ENCODE results near the gene CEBPE.

The CEBPE gene

GRCh38 chr14:23118506-23119362 is at the start of gene CEBPE:
Gene CEBPE, minus strand, starts transcription at chr14:23119255. Its CDS starts 164 bp downstream, at chr14:23119091.
- Mint-ChIP-seq H3K4me3 (peak within 1 kb of the TSS; percentile 1), H3K9me3 (no peaks in the 10 kb centered on the region), H3K36me3 (no peaks in the 10 kb centered on the region), H3K27me3 (peaks cover 14% of the 10 kb centered on the region), H3K27ac (peak within 1 kb of the TSS; percentile 83), H3K4me1 (peaks cover 42% of the 10 kb centered on the region)
- ATAC-seq: no peak

GRCh38 chr14:23168246-23168645 is 49.2 kb upstream of the CEBPE start:
- Mint-ChIP-seq H3K9me3 (no peaks in the 10 kb centered on the region), H3K4me1 (peaks cover 5% of the 10 kb centered on the region), H3K36me3 (no peaks in the 10 kb centered on the region), H3K4me3 (no peak overlapping the region), H3K27ac (no peak overlapping the region), H3K27me3 (no peaks in the 10 kb centered on the region)
- ATAC-seq: no peak

GRCh38 chr14:23167116-23167847 is 48.2 kb upstream of the CEBPE start:
- no peak for ATAC-seq
- no peaks in the 10 kb centered on the region for H3K36me3 Mint-ChIP-seq
- H3K4me1 Mint-ChIP-seq: no peaks in the 10 kb centered on the region
- no peaks in the 10 kb centered on the region for H3K9me3 Mint-ChIP-seq
- H3K4me3 Mint-ChIP-seq: no peak overlapping the region
- no peaks in the 10 kb centered on the region for H3K27me3 Mint-ChIP-seq
- H3K27ac Mint-ChIP-seq: no peak overlapping the region

GRCh38 chr14:23164949-23165348 is 45.9 kb upstream of the CEBPE start:
- H3K4me3 Mint-ChIP-seq: no peak overlapping the region
- H3K9me3 Mint-ChIP-seq: no peaks in the 10 kb centered on the region
- no peak for ATAC-seq
- no peak overlapping the region for H3K27ac Mint-ChIP-seq
- H3K36me3 Mint-ChIP-seq: no peaks in the 10 kb centered on the region
- no peaks in the 10 kb centered on the region for H3K27me3 Mint-ChIP-seq
- H3K4me1 Mint-ChIP-seq: no peaks in the 10 kb centered on the region

- no peak overlapping the region for H3K4me3 Mint-ChIP-seq
- no peak overlapping the region for H3K27ac Mint-ChIP-seq
- no peaks in the 10 kb centered on the region for H3K36me3 Mint-ChIP-seq
- ATAC-seq: no peak
- H3K27me3 Mint-ChIP-seq: no peaks in the 10 kb centered on the region
- no peaks in the 10 kb centered on the region for H3K9me3 Mint-ChIP-seq
- no peaks in the 10 kb centered on the region for H3K4me1 Mint-ChIP-seq
Observed at GRCh38 chr14:23164250-23164649, 45.2 kb upstream of the CEBPE start.

GRCh38 chr14:23163830-23164229 is 44.8 kb upstream of the CEBPE start:
- Mint-ChIP-seq H3K27ac (no peak overlapping the region), H3K4me3 (no peak overlapping the region), H3K27me3 (no peaks in the 10 kb centered on the region), H3K4me1 (no peaks in the 10 kb centered on the region), H3K36me3 (no peaks in the 10 kb centered on the region), H3K9me3 (no peaks in the 10 kb centered on the region)
- no peak for ATAC-seq

GRCh38 chr14:23162800-23163199 is 43.7 kb upstream of the CEBPE start:
- H3K36me3 Mint-ChIP-seq: no peaks in the 10 kb centered on the region
- no peak overlapping the region for H3K4me3 Mint-ChIP-seq

GRCh38 chr14:23162005-23162404 is 43.0 kb upstream of the CEBPE start:
- H3K4me3 Mint-ChIP-seq: no peak overlapping the region
- no peak for ATAC-seq
- H3K36me3 Mint-ChIP-seq: no peaks in the 10 kb centered on the region
- H3K4me1 Mint-ChIP-seq: no peaks in the 10 kb centered on the region
- no peaks in the 10 kb centered on the region for H3K27me3 Mint-ChIP-seq
- no peaks in the 10 kb centered on the region for H3K9me3 Mint-ChIP-seq
- H3K27ac Mint-ChIP-seq: no peak overlapping the region

More at GRCh38 chr14:23162800-23163199, 43.7 kb upstream of the CEBPE start:
- Mint-ChIP-seq H3K9me3 (no peaks in the 10 kb centered on the region), H3K27me3 (no peaks in the 10 kb centered on the region), H3K27ac (no peak overlapping the region), H3K4me1 (no peaks in the 10 kb centered on the region)
- ATAC-seq: no peak

GRCh38 chr14:23160924-23161522 is 42.0 kb upstream of the CEBPE start:
- no peak overlapping the region for H3K4me3 Mint-ChIP-seq
- no peaks in the 10 kb centered on the region for H3K4me1 Mint-ChIP-seq
- H3K36me3 Mint-ChIP-seq: no peaks in the 10 kb centered on the region
- H3K9me3 Mint-ChIP-seq: no peaks in the 10 kb centered on the region
- no peak overlapping the region for H3K27ac Mint-ChIP-seq
- ATAC-seq: no peak
- H3K27me3 Mint-ChIP-seq: no peaks in the 10 kb centered on the region

GRCh38 chr14:23159532-23159931 is 40.5 kb upstream of the CEBPE start:
- no peaks in the 10 kb centered on the region for H3K9me3 Mint-ChIP-seq
- no peak overlapping the region for H3K27ac Mint-ChIP-seq
- ATAC-seq: no peak
- H3K27me3 Mint-ChIP-seq: no peaks in the 10 kb centered on the region
- no peak overlapping the region for H3K4me3 Mint-ChIP-seq
- no peaks in the 10 kb centered on the region for H3K36me3 Mint-ChIP-seq
- H3K4me1 Mint-ChIP-seq: no peaks in the 10 kb centered on the region

GRCh38 chr14:23158779-23159178 is 39.7 kb upstream of the CEBPE start:
- no peaks in the 10 kb centered on the region for H3K27me3 Mint-ChIP-seq
- H3K4me1 Mint-ChIP-seq: no peaks in the 10 kb centered on the region
- no peaks in the 10 kb centered on the region for H3K9me3 Mint-ChIP-seq
- no peak for ATAC-seq
- H3K4me3 Mint-ChIP-seq: no peak overlapping the region
- H3K27ac Mint-ChIP-seq: no peak overlapping the region
- no peaks in the 10 kb centered on the region for H3K36me3 Mint-ChIP-seq

- no peaks in the 10 kb centered on the region for H3K36me3 Mint-ChIP-seq
- no peak overlapping the region for H3K4me3 Mint-ChIP-seq
- H3K4me1 Mint-ChIP-seq: no peaks in the 10 kb centered on the region
- no peaks in the 10 kb centered on the region for H3K27me3 Mint-ChIP-seq
- H3K9me3 Mint-ChIP-seq: no peaks in the 10 kb centered on the region
- no peak overlapping the region for H3K27ac Mint-ChIP-seq
- no peak for ATAC-seq
Observed at GRCh38 chr14:23154964-23155587, 36.0 kb upstream of the CEBPE start.

GRCh38 chr14:23153851-23154796 is 35.1 kb upstream of the CEBPE start:
- Mint-ChIP-seq H3K4me3 (no peak overlapping the region), H3K36me3 (no peaks in the 10 kb centered on the region), H3K27me3 (no peaks in the 10 kb centered on the region), H3K4me1 (peaks cover 4% of the 10 kb centered on the region), H3K9me3 (no peaks in the 10 kb centered on the region), H3K27ac (no peak overlapping the region)
- no peak for ATAC-seq

GRCh38 chr14:23151342-23151741 is 32.3 kb upstream of the CEBPE start:
- H3K4me1 Mint-ChIP-seq: peaks cover 6% of the 10 kb centered on the region
- H3K27ac Mint-ChIP-seq: no peak overlapping the region
- H3K9me3 Mint-ChIP-seq: peaks cover 3% of the 10 kb centered on the region
- no peaks in the 10 kb centered on the region for H3K36me3 Mint-ChIP-seq
- H3K4me3 Mint-ChIP-seq: no peak overlapping the region
- H3K27me3 Mint-ChIP-seq: no peaks in the 10 kb centered on the region
- no peak for ATAC-seq
